Measurements from ENCODE around the gene CELF4. TPM values are rescaled to one million over a fixed set of nuclear protein-coding genes. Genes with fewer than 3 reads are reported as not detected.

Gene CELF4
- total RNA-seq, 1 donor from 2014 or later, result 0.44 TPM

GRCh38 chr18:37334631-37335408, 230.8 kb downstream of the CELF4 start:
- Mint-ChIP-seq H3K27ac (ENCODE audit: unreplicated experiment) (no peak overlapping the region), H3K36me3 (ENCODE audit: low read depth, unreplicated experiment) (no peaks in the 10 kb centered on the region), H3K27me3 (ENCODE audit: unreplicated experiment) (peaks cover 18% of the 10 kb centered on the region)

DNA sequence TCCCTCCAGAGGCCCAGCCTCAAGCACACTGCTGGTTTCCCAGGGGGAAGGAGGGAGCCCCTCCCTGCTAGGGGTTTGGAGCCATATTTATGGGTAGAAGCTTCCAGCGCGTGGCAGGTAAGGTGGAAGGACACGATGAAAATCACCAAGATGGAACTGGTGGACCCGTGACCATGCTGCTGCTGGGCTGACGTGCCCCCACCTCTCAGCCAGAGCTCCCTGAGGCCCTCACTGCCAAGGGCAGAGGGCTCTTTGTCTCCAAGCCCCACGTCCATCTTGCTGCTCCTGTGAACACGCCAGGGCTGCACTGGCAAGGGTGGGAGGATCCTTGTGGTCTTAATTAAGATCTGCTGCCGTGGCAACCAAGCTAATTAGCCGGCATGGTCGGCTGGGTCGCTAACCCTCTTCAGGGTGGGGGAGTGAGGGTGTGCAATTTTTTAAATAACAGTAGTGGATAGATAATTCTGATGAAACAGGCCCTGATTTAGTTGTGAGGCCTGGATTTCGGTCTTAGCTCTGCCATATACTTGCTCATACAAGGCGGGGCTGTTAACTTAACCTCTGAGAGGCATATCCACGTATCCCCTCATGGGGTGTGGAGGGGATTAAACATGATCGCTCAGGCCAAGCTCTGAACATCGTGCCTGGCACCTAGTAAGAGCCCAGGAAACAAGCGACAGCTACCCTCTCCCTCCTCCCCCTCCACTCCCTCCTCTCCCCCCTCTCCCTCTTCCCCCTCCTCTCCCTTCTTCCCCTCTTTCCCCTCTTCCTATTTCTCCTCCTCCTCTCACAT, 232.8 kb downstream of the CELF4 start:
- Mint-ChIP-seq H3K27ac (ENCODE audit: unreplicated experiment) (no peak overlapping the region), H3K27me3 (ENCODE audit: unreplicated experiment) (peaks cover 18% of the 10 kb centered on the region), H3K36me3 (ENCODE audit: low read depth, unreplicated experiment) (no peaks in the 10 kb centered on the region), H3K9me3 (ENCODE audit: unreplicated experiment) (no peaks in the 10 kb centered on the region), H3K4me1 (ENCODE audit: unreplicated experiment) (no peaks in the 10 kb centered on the region), H3K4me3 (ENCODE audit: unreplicated experiment) (no peak overlapping the region)
- no peak for TF ChIP-seq CTCF (IDR thresholded peaks at IDR 0.05; ENCODE audit: unreplicated experiment)
- DNase-seq (ENCODE audit: low spot score), result no peak

More at GRCh38 chr18:37334631-37335408, 230.8 kb downstream of the CELF4 start:
- Mint-ChIP-seq H3K4me1 (ENCODE audit: unreplicated experiment) (no peaks in the 10 kb centered on the region), H3K9me3 (ENCODE audit: unreplicated experiment) (no peaks in the 10 kb centered on the region), H3K4me3 (ENCODE audit: unreplicated experiment) (no peak overlapping the region)
- no peak for TF ChIP-seq CTCF (IDR thresholded peaks at IDR 0.05; ENCODE audit: unreplicated experiment)
- no peak for DNase-seq (ENCODE audit: low spot score)

GRCh38 chr18:37332219-37332618, 233.4 kb downstream of the CELF4 start:
- no peak for TF ChIP-seq CTCF (IDR thresholded peaks at IDR 0.05; ENCODE audit: unreplicated experiment)
- Mint-ChIP-seq H3K36me3 (ENCODE audit: low read depth, unreplicated experiment) (no peaks in the 10 kb centered on the region), H3K9me3 (ENCODE audit: unreplicated experiment) (no peaks in the 10 kb centered on the region), H3K27me3 (ENCODE audit: unreplicated experiment) (peaks cover 13% of the 10 kb centered on the region), H3K4me3 (ENCODE audit: unreplicated experiment) (no peak overlapping the region), H3K4me1 (ENCODE audit: unreplicated experiment) (no peaks in the 10 kb centered on the region), H3K27ac (ENCODE audit: unreplicated experiment) (no peak overlapping the region)
- DNase-seq (ENCODE audit: low spot score), result no peak

DNA sequence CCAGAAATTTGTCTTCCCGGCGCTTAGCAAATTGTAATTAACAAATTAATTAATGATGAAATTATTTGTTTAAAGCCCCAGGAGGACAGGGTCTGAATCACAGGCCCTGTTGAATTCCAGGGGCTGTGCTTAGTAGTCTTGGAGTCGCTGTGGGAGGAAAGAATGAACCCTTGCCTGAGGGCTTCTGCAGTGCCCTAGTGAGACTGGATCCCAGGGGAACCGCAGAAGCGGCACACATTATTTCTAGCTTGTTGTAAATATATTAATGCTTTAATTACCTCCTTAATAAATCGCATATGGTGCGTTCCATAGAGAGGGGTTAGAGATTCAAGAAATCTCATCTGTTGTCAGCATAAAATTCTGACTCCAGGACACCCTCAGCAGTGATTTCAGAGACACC, 235.4 kb downstream of the CELF4 start:
- DNase-seq (ENCODE audit: low spot score), result no peak
- Mint-ChIP-seq H3K4me3 (ENCODE audit: unreplicated experiment) (no peak overlapping the region), H3K4me1 (ENCODE audit: unreplicated experiment) (no peaks in the 10 kb centered on the region), H3K27ac (ENCODE audit: unreplicated experiment) (no peak overlapping the region), H3K27me3 (ENCODE audit: unreplicated experiment) (peaks cover 14% of the 10 kb centered on the region), H3K9me3 (ENCODE audit: unreplicated experiment) (no peaks in the 10 kb centered on the region), H3K36me3 (ENCODE audit: low read depth, unreplicated experiment) (no peaks in the 10 kb centered on the region)
- no peak for TF ChIP-seq CTCF (IDR thresholded peaks at IDR 0.05; ENCODE audit: unreplicated experiment)

Data from endothelial cell (in vitro differentiated cells).